Cerebellar nuclear complex (tissue), 1 donor: ENCODE data around the gene NSG2.

Experiments
- DNase-seq, 2 experiments: peaks; one replicate each; lab custom pipeline; 2025; lab: John Stamatoyannopoulos, UW

NSG2 gene

DNA sequence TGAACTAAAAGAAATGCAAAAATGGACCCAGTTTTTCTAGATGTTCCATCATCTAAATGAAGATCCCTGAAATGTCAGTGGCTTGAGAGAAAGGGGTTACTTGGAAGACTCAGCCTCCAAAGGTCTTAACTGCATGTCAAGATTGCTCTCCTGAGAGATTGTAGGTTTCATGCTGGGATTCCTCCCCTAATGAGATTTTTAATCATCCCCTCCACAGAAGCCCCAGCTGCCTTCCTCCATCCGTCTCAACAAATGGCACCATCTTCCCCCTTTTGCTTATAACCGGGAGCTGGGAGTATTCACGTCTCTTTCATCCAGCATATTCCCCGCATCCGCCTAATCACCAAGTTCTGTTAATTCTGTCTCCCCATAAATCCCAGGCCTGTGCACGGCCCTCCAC lies 104.5 kb downstream of the NSG2 start:
- no peak for DNase-seq

DNA sequence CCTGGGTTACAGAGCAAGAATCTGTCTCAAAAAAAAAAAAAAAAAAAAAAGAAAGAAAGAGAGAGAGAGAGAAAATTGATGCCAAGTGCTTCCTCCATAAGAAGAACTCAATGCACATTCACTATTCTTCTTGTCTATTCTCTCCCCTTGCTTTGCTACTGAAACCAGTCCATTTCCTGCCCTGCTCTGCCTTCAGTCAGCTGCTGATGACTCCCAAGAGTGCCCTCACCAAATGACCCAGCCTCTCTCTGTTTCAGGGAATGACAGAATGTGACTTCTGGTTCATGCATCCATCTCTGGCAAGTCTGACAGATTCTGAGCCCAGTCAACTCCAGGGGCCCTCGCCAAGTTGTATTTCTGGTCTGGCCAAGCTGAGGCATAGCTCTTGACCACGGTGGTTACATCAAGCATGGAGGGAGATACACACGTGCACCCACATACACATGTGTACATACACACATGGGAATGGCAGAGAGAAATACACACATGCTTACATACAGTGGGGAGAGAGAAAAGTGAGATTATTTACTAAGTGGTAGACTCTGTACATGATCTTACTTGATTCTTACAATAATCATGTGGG lies 106.2 kb downstream of the NSG2 start:
- no peak for DNase-seq

DNA sequence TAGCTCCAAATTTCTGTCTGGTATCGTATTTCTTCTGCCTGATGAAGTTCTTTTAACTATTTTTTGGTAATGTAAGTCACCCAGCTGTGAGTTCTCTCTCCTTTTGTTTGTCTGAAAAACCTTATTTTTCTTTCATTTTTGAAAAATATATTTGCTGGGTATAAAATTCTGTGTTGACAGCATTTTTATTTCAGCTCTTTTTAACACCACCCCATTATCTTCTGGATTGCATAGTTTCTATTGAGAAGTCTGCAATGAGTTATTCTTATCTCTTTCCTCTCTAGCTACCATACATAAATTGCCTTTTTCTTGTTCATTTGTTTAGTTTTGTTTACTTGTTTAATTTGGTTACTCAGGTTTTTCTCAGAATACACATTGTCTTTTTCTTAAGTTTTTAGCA lies 109.1 kb downstream of the NSG2 start:
- DNase-seq, result no peak

DNA sequence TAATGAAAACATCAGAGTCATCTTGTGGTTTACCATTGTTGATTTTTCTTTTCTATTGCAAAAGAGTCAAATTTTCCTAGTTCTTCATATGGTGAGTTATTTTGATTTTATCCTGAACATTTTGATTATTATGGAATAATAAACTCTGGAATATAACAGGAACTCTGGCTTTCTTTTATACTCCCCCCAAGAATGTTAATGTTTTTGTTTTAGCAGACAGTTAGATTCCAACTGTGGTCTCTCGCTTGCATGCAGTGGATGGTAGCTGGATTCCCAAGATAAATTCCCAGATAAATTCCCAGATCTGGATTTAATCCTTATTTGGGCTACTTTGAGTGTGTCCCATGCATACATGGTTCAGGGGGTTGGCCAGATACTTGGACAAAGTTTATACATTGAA lies 109.8 kb downstream of the NSG2 start:
- no peak for DNase-seq

DNA sequence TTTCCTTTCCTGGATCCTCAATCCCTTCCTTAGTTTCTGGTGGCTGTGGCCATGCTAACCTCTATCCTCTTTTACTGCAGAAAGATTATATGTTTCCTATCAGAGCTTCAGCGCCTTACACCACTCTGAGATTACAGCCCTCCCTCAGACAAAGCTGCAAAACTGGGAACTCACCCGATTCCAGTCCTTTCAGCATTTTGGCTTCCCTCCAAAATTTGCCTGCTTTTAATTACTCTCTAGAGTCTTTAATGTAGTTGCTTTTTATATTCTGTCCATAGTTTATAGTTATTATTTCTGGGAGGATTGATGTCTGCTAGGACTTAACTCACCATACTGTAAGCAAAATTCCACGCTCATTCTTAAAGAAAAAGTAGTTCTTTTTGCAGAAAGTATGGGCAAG lies 110.2 kb downstream of the NSG2 start:
- no peak for DNase-seq

DNA sequence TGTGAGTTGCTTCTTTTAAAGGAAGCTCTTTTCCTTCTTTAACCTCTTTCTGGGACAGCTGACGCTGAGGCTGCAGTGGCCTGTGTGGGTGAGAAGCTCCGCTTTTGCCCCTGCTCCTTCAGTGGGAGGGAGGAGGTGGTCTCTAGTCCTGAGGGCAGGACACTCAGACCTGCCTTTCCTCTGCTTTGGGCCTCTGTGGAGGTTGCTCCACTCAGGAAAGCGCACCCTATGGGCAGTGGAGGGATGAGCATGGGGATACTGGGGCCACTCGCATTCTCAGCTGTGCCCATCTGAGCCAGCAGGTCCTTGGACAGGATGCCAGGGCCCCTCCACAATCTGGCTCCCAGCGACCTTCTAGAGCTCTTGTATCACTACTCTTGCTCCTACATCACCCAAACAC lies 111.5 kb downstream of the NSG2 start:
- no peak for DNase-seq
